Spleen (tissue), 7 donors: ENCODE results near the gene CITED1.

Source experiments
- POLR2A ChIP-seq, 3 donors: fragments of 450-650 bp; IDR thresholded peaks; one replicate each; pipeline ENCODE4 v1.5.1; 2017; ENCODE audit warnings: antibody characterized with exemption in 3 of 3, mild to moderate bottlenecking in 1 of 3
- POLR2AphosphoS5 ChIP-seq, 3 donors: sonication (generic); formaldehyde crosslinking; IDR thresholded peaks; one replicate each; pipeline ENCODE4 v1.5.1; 2017; ENCODE audit warnings: antibody characterized with exemption in 3 of 3
- TF ChIP-seq, protein P1 (sequence below), 11 experiments: fragments of 200-600 bp in 7 of 11; fragments of 450-650 bp in 4 of 11; sonication (generic) in 4 of 11; IDR thresholded peaks in 8 of 11; conservative IDR thresholded peaks in 3 of 11; 1 replicate in 7 of 11; 2 replicates in 4 of 11; pipeline versions ENCODE4 v1.4.0 to v1.8.0; 2016 to 2021; ENCODE audit warnings: antibody characterized with exemption in 11 of 11, inconsistent platforms in 4 of 11, mild to moderate bottlenecking in 1 of 11
- donor health status: DM: no; HTN: no; CAD: no; lungs with moderate emphysema.
- donor health status: DM: no; HTN: no; CAD: no.
- donor health status: DM: no; HTN: no; CAD: no.

DNA sequence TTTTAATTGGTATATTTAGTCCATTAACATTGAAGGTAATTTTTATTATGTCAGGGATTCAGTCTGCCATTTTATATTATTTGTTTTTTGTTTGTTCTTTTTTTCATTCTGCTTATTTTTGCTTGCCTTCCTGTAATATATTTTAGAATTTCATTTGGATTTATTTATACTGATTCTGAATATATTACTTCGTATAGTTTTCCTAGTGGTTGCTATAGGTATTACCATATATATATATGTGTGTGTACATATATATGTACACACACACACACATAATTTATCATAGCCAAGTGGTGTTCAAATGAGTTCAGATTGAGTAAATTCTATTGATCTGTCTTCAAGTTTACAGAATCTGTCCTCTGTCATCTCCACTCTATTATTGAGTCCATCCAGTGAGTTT is 11.2 kb downstream of the CITED1 start:
- TF ChIP-seq, protein P1, sequence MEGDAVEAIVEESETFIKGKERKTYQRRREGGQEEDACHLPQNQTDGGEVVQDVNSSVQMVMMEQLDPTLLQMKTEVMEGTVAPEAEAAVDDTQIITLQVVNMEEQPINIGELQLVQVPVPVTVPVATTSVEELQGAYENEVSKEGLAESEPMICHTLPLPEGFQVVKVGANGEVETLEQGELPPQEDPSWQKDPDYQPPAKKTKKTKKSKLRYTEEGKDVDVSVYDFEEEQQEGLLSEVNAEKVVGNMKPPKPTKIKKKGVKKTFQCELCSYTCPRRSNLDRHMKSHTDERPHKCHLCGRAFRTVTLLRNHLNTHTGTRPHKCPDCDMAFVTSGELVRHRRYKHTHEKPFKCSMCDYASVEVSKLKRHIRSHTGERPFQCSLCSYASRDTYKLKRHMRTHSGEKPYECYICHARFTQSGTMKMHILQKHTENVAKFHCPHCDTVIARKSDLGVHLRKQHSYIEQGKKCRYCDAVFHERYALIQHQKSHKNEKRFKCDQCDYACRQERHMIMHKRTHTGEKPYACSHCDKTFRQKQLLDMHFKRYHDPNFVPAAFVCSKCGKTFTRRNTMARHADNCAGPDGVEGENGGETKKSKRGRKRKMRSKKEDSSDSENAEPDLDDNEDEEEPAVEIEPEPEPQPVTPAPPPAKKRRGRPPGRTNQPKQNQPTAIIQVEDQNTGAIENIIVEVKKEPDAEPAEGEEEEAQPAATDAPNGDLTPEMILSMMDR (IDR thresholded peaks at IDR 0.05 in 8 of 11, conservative IDR thresholded peaks at IDR 0.05 in 3 of 11): no peak
- TF ChIP-seq POLR2A (IDR thresholded peaks at IDR 0.05) (no peak), POLR2AphosphoS5 (IDR thresholded peaks at IDR 0.05) (no peak)
